ENCODE results near the gene CDC5L. TPM values are rescaled to one million over a fixed set of nuclear protein-coding genes. Genes with fewer than 3 reads are reported as not detected.

Gene CDC5L
- total RNA-seq, 1 donor from 2014 or later = 27.1 TPM

DNA sequence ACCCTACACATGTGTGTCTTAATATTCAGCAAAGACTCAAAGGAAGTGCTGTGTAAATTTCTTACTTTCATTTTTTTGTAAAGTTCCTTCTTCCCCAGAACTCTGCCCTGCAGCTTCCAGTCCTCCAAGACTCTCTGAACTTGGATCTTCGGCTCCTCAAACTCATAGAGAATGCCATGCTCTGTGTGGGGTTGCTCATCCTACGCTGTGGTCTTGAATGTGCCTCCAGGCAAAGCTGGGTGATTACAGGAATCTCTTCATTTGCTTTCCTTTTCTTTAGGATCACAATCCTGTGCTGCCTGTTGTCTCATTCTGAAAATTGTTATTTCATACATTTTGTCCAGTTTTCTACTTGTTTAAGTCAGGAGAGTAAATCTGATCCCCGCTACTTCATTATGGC is 14.5 kb upstream of the CDC5L start:
- intact Hi-C loops (cut with micrococcal nuclease) = no loop called here

DNA sequence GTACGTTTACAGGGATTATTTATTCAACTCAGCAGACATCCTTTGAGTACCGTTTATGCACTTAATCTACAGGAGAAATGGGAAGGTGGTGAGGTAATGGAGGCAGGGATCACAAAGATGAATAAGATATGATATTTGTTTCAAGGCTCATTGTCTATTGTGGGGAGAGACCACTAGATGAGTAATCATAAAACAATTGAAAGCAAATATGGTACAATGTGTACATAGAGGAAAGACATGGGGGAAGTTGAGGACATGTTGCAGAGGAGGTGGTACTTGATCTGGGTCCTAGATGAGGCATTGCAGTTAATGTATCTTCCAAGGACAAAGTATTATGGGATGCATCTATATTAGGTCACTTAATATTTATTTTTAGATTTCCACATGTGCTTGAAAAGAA is 13.7 kb upstream of the CDC5L start:
- intact Hi-C loops (cut with micrococcal nuclease) = no loop called here

DNA sequence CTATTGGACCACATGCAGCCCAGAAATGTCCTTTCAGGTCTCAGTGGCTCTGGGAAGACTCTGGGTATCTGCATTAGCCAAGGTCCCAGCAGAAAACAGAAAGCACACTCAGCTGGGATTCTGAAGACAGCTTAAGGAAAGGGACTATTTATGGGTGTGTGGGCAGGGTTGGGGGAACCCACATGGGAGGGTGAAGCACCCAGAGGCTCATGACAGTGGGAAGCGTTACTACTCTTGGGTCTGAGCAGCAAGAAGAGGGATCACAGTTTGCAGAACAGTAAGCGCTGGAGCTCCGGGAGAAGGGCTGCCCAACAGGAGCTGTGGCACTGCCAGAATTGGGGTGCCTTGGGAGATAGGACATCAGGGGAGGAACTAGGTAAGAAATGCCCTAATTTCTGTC is 12.4 kb upstream of the CDC5L start:
- intact Hi-C loops (cut with micrococcal nuclease) = no loop called here

DNA sequence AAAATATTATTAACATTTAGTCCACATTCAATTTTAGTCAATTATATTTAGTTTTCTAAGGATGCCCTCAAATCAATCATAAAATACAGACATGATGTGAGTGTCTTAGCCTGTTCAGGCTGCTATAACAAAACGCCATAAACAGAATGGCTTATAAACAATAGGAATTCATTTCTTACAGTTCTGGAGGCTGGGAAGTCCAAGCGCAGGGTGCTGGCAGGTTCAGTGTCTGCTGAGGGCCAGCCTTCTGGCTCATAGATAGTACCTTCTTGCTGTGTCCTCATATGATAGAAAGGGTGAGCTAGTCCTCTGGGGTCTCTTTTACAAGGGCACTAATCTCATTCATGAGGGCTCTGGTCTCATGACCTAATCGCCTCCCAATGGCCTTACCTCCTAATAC is 10.0 kb upstream of the CDC5L start:
- intact Hi-C loops (cut with micrococcal nuclease) = no loop called here

DNA sequence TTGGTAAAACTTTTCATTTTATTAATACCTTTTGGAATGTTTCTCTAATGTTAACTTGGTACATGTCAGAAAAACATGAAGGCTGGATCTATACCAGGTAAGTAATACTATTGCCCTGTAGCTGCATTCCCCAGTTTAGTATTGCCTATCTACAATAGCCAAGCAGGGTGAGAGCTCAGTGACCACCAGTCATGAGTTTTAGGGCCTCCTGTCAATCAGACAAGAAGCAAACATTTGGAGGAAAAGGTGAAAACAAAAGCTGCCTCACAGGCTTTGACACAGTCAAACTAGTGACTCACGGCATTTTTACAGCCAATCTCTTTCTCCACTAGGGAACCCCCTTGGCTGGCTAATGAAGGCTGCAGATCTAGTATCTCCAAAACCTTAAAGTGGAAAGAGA is 9.5 kb upstream of the CDC5L start:
- intact Hi-C loops (cut with micrococcal nuclease) = no loop called here

DNA sequence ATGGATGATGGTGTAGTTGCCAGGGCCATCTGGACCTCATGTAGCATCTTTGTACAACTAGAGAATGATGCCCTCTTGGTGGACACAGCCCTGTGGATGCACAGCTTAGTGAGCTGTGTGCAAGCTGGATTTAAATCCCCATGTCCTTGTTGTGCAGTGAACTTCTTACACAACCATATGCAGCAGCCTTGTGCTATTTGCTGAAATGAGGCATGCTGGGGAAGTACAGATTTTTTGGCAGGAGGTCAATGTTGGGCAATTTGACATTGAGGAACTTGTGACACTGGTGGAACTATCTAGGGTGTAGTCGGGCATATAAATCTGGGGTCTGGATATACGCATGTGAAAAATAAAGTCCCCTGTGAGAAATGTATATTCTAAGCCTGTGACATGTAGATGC is 5.8 kb upstream of the CDC5L start:
- intact Hi-C loops (cut with micrococcal nuclease) = no loop called here

DNA sequence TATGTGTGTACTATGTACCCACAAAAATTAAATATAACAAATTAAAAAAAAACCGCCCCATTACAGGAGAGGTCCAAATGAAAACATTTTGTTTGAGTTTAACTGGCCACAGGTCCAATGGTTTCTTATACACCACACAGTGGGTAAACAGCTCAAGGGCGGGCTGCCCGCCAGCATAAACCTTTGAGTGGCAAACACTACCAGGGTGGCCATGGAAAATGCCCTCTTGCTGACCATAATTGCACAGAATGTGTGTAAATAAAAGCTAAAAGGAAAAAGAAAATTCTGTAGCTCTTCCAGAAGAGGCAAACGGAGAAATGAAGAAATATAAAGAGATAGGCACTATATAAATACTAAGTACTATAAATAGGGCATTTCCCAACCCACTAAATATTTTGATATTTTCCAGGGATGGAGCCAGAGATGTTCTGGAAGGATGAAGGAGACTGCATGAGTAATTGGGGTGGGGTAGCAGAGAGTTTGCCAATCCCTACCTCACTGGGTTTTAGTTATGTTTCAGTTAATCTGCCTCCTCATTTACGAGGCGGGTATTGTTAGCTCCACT is 1.1 kb upstream of the CDC5L start:
- intact Hi-C loops (cut with micrococcal nuclease) = loop anchor here (5.0 kb wide), 2 partner anchors 74 to 119 kb away; partner anchors contain the start of genes AARS2 and NFKBIE

DNA sequence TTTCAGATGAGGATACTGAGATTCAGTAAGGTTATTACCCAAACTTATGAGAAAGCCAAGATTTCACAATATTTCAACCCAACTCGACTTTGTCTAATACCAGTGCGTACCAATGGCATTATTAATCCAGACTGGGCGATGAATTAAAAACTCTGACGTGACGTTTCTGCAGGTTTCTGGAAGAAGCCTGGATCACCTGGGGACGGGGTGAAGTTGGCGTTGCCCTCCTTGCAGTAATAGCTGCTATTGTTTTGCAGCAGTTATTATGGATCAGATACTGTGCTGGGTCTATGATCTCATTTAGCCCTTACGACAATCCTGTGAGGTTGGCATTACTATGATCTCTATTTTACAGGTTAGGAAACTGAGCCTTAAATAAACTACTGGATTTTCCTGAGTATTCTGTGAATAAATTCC is 569 bp upstream of the CDC5L start:
- intact Hi-C loops (cut with micrococcal nuclease) = loop anchor here (1.0 to 5.0 kb wide), 3 partner anchors 75 to 1624 kb away; partner anchors contain the start of genes AARS2 and NFKBIE

DNA sequence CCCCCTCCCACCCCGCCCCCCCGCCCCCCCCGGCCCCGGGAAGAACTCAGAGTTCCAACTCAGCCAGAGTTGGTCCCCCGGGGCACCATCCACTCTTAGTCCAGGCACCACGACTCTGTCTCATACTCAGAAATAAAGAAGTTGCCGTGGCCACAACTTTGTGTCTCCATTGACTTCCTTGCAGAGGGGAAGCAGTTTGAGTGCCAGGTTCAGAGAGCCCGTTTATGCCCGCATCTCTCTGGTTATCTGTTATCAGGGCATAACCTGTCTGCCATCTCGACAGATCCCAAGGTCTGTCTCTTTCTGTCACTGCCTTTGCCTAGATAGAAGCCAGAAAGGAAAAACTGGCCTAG is 605 bp downstream of the CDC5L start:
- intact Hi-C loops (cut with micrococcal nuclease) = loop anchor here (5.0 kb wide), 2 partner anchors 76 to 121 kb away; partner anchors contain the start of genes AARS2 and NFKBIE

DNA sequence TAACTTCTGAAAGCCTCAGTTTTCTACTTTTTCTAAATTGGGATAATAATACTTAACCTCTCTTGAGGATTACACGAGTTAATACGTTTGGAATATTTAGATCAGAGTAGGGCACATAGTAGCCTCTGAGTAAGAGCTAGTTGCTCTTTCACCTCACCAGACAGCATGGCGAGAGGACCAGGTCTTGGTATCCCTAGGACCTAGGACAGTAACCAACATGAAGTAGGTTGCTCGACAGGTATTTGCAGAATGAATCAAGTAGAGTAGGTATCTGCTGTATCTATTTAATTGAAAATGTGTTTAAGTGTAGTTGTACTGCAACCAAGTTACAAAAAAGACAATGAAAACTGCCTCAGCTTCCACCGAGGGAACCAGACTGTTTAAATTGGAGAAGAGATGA is 1.4 kb downstream of the CDC5L start:
- intact Hi-C loops (cut with micrococcal nuclease) = loop anchor here (5.0 kb wide), 2 partner anchors 77 to 122 kb away; partner anchors contain the start of genes AARS2 and NFKBIE

DNA sequence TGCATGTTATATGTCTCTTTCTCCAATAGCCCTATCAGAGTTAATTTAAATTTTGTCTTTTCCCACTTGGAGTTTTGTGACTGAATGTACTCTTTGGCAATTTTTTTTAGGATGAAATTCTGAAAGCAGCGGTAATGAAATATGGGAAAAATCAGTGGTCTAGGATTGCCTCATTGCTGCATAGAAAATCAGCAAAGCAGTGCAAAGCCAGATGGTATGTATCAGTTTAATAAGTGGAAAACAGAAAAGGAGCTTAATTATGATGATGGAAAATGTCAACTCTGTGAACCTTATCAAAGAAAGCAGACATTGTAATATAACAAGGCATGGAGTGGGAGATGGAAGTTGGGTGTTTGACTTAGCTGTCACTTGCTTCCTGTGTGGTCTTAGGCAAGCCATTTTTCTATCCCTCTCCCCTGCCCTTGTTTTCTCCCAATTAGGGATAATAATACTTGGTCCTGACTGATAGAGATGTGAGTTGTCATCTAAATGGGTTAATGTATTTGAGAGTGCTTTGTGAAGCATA is 2.7 kb downstream of the CDC5L start:
- intact Hi-C loops (cut with micrococcal nuclease) = no loop called here

DNA sequence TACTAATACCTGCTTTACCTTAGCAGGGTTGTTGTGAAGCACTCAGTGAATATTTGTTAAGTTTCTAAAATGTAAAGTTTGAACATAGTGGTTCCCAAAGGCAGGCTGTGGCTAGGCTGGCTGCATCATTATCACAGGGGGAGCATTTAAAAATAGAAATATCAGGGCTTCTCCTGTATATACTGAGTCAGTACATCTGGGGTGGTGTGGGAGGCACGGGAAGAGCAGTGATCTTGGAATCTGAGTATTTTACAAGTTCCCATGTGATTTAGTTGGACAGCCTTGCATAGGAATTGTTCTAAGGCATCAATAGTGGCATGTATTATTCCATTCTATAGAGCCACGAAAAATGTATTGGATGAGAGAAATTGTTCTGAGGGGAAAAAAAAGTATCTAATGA is 8.0 kb downstream of the CDC5L start:
- intact Hi-C loops (cut with micrococcal nuclease) = no loop called here

DNA sequence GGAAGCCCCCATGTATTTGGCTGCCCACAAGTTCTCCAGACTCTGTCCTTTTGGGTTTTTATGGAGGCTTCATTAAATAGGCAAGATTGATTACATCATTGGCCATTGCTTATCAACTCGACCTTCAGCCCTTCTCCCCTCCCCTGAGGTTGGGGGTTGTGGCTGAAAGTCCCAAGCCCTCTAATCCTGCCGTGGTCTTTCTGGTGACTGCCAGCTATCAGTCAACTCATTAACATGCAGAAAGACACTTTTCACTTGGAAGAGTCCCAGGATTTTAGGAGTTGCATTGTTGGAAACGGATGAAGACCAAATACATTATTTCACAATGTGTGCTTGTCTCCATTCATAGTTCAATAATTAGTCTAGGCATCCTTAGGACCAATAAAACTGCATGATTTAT is 9.5 kb downstream of the CDC5L start:
- intact Hi-C loops (cut with micrococcal nuclease) = no loop called here

DNA sequence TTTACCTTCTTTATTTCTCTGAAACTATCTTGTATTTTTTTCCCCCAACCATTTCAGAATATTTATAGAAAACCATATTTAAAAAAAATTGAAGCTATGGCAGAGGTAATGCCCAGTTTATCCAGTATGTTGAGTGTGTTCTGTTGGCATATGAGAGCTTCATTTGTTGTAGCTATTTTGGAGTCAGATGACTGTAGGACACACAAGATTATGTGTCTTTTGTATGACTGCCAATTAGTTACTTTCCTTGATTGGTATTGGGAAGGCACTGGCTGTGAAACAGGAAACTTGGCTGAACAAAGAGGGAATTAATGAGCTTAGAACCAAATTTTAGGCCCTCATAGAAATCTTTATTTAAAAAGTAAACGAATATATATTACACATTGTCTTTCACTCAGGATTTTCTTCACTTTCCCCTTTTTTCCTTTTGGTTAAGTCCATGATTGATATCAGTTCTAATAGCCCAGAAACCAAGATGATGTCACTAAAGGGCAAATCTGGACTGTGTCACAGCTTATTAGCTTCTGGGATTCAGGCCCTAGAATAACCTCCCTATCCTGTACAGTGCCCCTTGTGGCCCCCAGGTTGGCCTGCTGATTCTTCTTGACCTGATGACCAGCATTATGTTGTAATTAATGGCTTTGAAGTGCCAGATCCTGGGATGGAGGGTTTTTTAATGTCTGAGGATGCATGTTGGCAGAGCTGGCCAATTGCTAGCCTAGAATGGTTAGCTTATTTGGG is 10.1 kb downstream of the CDC5L start:
- intact Hi-C loops (cut with micrococcal nuclease) = no loop called here

DNA sequence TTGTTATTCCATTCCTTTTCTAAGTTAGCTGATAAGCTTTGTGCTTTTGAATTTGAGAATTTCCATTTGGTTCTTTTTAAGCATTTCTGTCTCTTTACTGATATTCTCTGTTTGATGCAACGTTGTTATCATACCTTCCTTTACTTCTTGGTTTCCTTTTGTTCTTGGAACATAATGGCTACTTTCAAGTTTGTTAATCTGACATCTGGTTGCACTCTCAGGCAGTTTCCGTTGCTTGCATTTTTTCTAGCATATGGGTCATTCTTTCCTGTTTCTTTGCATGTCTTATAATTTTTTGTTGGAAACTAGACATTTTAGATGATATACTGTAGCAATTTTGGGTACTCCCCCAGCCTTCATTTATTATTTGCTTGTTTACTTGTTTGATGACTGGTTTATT is 12.5 kb downstream of the CDC5L start:
- intact Hi-C loops (cut with micrococcal nuclease) = no loop called here

DNA sequence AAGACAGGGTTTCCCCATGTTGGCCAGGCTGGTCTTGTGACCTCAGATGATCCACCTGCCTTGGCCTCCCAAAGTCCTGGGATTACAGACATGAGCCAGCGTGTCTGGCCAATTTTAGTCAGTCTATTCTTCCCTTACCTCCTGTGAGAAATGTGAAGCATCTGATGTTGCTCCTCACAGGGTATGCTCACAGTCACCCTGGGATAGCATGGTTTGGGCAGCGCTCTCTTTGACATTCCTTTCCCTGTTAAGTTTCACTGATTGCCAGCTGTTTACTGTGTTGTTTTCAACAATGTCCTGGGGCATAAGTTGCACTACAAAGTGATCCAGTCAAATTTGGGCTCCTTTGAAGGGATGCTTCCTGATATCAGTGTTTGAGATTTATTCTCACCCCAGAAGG is 13.1 kb downstream of the CDC5L start:
- intact Hi-C loops (cut with micrococcal nuclease) = no loop called here

DNA sequence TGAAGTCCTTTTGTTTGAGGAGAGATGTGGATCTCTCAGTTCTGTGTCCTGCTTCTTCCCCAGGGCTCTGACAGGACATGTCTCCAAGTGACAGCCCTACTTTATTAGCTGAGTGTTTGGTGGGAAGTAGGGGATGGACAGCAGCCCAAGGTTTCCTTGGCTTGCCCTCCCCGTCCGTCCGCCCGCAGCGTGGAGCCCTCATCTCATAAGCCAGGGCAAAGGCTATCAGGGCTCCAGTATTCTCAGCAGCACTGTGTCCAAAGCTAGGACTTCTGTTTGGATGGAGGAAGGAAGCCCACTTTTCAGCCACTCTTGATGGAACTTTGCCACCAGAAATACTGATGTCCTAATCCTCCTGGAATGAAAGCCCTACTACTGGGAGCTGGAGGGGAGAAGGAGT is 13.6 kb downstream of the CDC5L start:
- intact Hi-C loops (cut with micrococcal nuclease) = no loop called here

DNA sequence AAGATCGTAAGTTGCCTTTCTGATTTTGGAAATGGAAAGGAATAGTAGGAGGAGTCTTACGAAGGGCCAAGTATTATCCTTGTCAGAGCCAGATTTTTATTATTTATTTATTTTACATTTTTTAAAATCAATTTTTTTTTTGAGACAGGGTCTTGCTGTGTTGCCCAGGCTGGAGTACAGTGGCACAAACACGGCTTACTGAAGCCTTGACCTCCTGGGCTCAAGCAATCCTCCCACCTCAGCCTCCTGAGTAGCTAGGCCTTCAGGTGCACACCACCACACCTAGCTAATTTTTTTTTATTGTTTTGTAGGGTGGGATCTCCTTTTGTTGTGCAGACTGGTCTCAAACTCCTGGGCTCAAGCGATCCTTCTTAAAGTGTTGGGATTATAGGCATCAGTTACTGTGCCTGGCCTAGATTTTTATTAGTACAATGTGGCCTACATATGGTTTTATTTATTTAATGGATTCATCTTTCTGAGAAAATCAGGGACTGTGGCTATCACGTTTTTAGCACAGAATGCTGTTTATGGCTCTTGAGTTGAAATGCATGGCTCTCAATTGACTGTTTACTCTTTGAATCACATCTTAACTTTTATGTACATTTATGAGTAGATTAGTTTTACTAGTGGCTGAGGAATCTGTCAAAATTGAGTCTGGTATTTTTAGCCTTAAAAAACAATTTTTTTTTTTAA is 16.7 kb downstream of the CDC5L start:
- intact Hi-C loops (cut with micrococcal nuclease) = no loop called here

DNA sequence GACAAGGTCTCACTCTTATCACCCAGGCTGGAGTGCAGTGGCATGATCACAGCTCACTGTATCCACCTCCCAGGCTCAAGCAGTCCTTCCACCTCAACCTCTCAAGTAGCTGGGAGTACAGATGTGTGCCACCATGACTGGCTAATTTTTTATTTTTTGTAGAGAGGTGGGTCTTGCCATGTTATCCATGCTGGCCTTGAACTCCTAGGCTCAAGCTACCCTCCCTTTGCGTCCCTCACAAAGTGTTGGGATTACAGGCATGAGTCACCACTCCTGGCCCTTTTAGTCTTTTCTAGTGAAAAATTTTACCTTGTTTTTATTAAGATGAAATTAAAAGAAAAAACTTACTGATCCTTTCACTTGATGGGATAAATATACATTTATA is 17.2 kb downstream of the CDC5L start:
- intact Hi-C loops (cut with micrococcal nuclease) = no loop called here

DNA sequence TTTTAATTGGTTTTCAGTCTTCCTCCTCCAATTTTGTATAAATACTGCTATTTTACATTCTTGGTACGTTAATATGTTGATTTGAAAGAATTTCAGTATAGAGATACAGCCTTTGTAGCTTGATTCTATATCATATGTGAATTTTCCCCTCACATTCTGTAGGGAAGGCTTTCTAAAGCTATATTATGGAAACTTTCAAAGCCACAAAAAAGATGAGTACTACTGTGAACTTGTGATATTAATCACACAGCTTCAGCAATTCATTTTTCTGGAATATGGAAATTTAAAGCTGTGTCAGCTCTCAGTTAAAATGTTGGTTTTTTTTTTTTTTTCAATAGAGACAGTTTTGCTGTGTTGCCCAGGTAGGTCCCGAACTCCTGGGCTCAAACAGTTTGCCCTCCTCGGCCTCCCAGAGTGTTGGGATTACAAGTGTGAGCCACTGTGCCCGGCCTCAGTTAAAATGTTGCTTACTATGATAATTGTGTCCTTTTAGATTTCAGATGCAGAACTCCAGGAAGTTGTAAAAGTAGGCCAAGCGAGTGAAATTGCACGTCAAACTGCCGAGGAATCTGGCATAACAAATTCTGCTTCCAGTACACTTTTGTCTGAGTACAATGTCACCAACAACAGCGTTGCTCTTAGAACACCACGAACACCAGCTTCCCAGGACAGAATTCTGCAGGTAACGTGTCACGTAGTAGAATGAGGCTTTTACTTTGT is 20.6 kb downstream of the CDC5L start:
- intact Hi-C loops (cut with micrococcal nuclease) = no loop called here

DNA sequence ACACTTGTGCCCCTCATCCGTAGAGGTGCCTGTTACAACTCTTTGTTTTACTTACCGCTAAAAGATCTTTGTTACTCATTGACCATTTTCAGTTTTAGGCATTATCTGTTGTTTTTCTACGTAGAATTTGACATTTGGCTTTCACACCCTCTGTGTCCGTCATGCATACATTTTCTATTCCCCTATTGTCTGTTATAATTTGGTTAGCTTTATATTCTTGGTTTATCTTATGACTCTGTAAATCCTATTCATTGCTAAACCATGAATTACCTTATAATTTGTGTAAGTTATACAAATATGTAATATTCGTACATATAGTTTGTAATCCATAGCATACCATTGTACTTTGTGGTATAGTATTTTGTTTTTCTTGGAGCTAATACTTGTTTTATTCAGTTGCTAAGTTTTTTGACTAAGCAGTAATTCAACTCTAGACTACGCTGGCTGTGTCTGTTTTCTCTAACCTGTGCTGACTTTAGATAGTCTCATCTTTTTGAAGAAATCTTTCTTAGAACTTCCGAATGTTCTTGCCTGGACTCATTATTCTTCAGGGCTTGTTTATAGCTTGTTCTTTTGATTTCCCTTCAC is 21.8 kb downstream of the CDC5L start:
- intact Hi-C loops (cut with micrococcal nuclease) = no loop called here
